Activated CD8-positive, alpha-beta memory T cell treated with anti-CD3 and anti-CD28 coated beads, Interleukin-2, amount 50 U/mL, for 1 hour (primary cell): Measurements from ENCODE around the gene TOMM40.
A peak's percentile ranks its signal among the peaks of the same experiment; 100 is the strongest.
"Not testable (repeated sequence)": the region's sequence is repeated elsewhere in the genome, so short reads cannot be mapped to it uniquely, and the experiment has no call there.

ENCODE experiments used
- DNase-seq: peaks from one replicate; pipeline ENCODE4 v3.0.0-alpha.2; 2020; ENCODE audit errors: extremely low read depth

Gene TOMM40

GRCh38 chr19:44897835-44898234 lies 6.8 kb downstream of the TOMM40 start:
- no peak for DNase-seq

GRCh38 chr19:44900328-44901244 lies 9.5 kb downstream of the TOMM40 start:
- no peak for DNase-seq

- no peak for DNase-seq
These were observed 12.2 kb downstream of the TOMM40 start for GRCh38 chr19:44903216-44903601.

DNA sequence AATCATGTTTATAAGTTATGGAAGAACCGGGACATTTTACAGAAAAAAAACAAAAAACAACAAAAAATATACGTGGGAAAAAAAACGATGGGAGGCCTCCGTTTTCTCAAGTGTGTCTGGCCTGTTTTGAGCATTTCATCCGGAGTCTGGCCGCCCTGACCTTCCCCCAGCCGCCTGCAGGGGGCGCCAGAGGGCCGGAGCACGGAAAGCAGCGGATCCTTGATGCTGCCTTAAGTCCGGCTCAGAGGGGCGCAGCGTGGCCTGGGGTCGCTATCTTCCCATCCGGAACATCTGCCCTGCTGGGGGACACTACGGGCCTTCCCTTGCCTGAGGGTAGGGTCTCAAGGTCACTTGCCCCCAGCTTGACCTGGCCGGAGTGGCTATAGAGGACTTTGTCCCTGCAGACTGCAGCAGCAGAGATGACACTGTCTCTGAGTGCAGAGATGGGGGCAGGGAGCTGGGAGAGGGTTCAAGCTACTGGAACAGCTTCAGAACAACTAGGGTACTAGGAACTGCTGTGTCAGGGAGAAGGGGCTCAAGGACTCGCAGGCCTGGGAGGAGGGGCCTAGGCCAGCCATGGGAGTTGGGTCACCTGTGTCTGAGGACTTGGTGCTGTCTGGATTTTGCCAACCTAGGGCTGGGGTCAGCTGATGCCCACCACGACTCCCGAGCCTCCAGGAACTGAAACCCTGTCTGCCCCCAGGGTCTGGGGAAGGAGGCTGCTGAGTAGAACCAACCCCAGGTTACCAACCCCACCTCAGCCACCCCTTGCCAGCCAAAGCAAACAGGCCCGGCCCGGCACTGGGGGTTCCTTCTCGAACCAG lies 12.8 kb downstream of the TOMM40 start:
- DNase-seq: no peak

- DNase-seq: no peak
These were observed 13.5 kb downstream of the TOMM40 start for GRCh38 chr19:44904426-44904994.

- no peak for DNase-seq
These were observed 14.5 kb downstream of the TOMM40 start, which contains the start of gene APOE for GRCh38 chr19:44905437-44906160. APOE (plus strand) TSS chr19:44905796; CDS start chr19:44906625, 829 bp downstream.

DNA sequence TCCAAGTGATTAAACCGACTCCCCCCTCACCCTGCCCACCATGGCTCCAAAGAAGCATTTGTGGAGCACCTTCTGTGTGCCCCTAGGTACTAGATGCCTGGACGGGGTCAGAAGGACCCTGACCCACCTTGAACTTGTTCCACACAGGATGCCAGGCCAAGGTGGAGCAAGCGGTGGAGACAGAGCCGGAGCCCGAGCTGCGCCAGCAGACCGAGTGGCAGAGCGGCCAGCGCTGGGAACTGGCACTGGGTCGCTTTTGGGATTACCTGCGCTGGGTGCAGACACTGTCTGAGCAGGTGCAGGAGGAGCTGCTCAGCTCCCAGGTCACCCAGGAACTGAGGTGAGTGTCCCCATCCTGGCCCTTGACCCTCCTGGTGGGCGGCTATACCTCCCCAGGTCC lies 16.6 kb downstream of the TOMM40 start:
- no peak for DNase-seq

DNA sequence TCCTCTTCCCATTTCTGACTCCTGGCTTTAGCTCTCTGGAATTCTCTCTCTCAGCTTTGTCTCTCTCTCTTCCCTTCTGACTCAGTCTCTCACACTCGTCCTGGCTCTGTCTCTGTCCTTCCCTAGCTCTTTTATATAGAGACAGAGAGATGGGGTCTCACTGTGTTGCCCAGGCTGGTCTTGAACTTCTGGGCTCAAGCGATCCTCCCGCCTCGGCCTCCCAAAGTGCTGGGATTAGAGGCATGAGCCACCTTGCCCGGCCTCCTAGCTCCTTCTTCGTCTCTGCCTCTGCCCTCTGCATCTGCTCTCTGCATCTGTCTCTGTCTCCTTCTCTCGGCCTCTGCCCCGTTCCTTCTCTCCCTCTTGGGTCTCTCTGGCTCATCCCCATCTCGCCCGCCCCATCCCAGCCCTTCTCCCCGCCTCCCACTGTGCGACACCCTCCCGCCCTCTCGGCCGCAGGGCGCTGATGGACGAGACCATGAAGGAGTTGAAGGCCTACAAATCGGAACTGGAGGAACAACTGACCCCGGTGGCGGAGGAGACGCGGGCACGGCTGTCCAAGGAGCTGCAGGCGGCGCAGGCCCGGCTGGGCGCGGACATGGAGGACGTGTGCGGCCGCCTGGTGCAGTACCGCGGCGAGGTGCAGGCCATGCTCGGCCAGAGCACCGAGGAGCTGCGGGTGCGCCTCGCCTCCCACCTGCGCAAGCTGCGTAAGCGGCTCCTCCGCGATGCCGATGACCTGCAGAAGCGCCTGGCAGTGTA lies 17.2 kb downstream of the TOMM40 start:
- no peak for DNase-seq

- no peak for DNase-seq
These were observed 17.8 kb downstream of the TOMM40 start for GRCh38 chr19:44908836-44909261.

DNA sequence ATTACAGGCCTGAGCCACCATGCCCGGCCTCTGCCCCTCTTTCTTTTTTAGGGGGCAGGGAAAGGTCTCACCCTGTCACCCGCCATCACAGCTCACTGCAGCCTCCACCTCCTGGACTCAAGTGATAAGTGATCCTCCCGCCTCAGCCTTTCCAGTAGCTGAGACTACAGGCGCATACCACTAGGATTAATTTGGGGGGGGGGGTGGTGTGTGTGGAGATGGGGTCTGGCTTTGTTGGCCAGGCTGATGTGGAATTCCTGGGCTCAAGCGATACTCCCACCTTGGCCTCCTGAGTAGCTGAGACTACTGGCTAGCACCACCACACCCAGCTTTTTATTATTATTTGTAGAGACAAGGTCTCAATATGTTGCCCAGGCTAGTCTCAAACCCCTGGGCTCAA lies 18.7 kb downstream of the TOMM40 start:
- DNase-seq: no peak

GRCh38 chr19:44911896-44912295 lies 20.8 kb downstream of the TOMM40 start:
- not testable (repeated sequence) for DNase-seq

- DNase-seq: no peak
These were observed 21.8 kb downstream of the TOMM40 start for GRCh38 chr19:44912854-44913253.

DNA sequence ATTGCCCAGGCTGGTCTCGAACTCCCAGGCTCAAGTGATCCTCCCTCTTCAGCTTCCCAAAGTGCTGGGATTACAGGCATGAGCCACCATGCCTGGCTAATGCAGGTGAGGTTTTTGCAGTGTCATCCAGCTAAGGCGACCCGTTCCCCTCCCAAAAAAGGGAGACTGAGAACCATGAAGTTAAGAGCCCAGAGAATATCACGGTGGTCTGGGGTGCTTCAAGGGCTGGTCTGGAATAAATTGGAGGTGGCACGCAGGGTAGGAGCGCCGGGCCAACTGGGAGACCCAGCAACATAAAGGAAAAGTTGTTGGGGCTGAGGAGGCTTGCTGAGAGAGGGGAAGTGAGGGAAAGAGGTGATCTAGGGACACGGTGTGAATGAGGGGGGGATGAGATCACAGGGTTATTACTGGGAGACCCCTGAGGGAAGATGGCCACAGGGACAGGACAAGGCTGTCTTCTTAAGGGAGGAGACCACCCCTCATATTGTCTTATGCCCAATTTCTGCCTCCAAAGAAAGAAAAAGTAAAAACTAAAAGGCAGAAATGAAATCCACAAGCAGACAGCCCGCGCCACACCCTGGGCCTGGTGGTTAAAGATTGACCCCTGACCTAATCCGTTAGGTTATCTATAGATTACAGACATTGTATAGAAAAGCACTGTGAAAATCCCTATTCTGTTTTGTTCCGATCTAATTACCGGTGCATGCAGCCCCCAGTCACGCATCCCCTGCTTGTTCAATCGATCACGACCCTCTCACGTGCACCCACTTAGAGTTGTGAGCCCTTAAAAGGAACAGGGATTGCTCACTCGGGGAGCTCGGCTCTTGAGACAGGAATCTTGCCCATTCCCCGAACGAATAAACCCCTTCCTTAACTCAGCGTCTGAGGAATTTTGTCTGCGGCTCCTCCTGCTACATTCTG lies 22.7 kb downstream of the TOMM40 start:
- DNase-seq: not testable (repeated sequence)

- peak; percentile 40 for DNase-seq
These were observed 23.6 kb downstream of the TOMM40 start, which contains the start of gene APOC1 for GRCh38 chr19:44914433-44915206. APOC1 (plus strand) TSS chr19:44914608; CDS start chr19:44914892, 284 bp downstream.

DNA sequence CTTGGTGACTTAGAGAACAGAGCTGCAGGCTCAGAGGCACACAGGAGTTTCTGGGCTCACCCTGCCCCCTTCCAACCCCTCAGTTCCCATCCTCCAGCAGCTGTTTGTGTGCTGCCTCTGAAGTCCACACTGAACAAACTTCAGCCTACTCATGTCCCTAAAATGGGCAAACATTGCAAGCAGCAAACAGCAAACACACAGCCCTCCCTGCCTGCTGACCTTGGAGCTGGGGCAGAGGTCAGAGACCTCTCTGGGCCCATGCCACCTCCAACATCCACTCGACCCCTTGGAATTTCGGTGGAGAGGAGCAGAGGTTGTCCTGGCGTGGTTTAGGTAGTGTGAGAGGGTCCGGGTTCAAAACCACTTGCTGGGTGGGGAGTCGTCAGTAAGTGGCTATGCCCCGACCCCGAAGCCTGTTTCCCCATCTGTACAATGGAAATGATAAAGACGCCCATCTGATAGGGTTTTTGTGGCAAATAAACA lies 33.2 kb downstream of the TOMM40 start:
- DNase-seq: no peak

GRCh38 chr19:44925114-44925891 lies 34.2 kb downstream of the TOMM40 start:
- DNase-seq: no peak

- DNase-seq: not testable (repeated sequence)
These were observed 35.4 kb downstream of the TOMM40 start for GRCh38 chr19:44926245-44927077.
